ENCODE results near the gene VWCE. TPM values are rescaled to one million over a fixed set of nuclear protein-coding genes. Genes with fewer than 3 reads are reported as not detected.

Gene VWCE
- total and polyA plus RNA-seq, 11 donors, result 0.17 to 1.7 (median 0.66) TPM; not detected in 1

- 88 to 94% (median 93%) methylated on average over 7 to 15 of the region's 15 CpGs for WGBS, 4 donors
Measured at GRCh38 chr11:61337706-61338470, 42.8 kb upstream of the VWCE start.

GRCh38 chr11:61336171-61336935 lies 41.2 kb upstream of the VWCE start:
- peak overlapping the region in 7 of 12 donors; percentile 21 to 73 (median 51) for H3K27ac ChIP-seq
- peak; percentile 52 to 68 (median 53) for ATAC-seq
- TF ChIP-seq CTCF (IDR thresholded peaks at IDR 0.05) (peak; percentile 88 to 98 (median 95)), POLR2A (IDR thresholded peaks at IDR 0.05) (no peak)

More at GRCh38 chr11:61337706-61338470, 42.8 kb upstream of the VWCE start:
- ATAC-seq (no peak), DNase-seq (no peak)
- no peak for TF ChIP-seq POLR2A (IDR thresholded peaks at IDR 0.05)
- no peak for TF ChIP-seq CTCF (IDR thresholded peaks at IDR 0.05)
- intact Hi-C loops (cut with DNase I), result loop anchor here in 5 of 10 donors (2.0 to 10.0 kb wide), 2 partner anchors 47 to 297 kb away; no protein-coding TSS in a partner anchor
- Histone ChIP-seq H3K9me3 (no peaks in the 10 kb centered on the region), H3K27ac (no peak overlapping the region), H3K4me1 (peaks cover 0 to 23% (median 12%) of the 10 kb centered on the region in 12 donors), H3K4me3 (no peak overlapping the region), H3K36me3 (peaks cover 0 to 15% (median 5%) of the 10 kb centered on the region in 9 donors), H3K27me3 (no peaks in the 10 kb centered on the region)

GRCh38 chr11:61335355-61335710 lies 40.2 kb upstream of the VWCE start:
- H3K4me3 ChIP-seq, result no peak overlapping the region
- intact Hi-C loops (cut with DNase I), result loop anchor here in 2 of 10 donors (2.0 to 10.0 kb wide), 2 partner anchors 49 to 299 kb away; no protein-coding TSS in a partner anchor

More at GRCh38 chr11:61336171-61336935, 41.2 kb upstream of the VWCE start:
- Histone ChIP-seq H3K4me1 (peaks cover 0 to 32% (median 22%) of the 10 kb centered on the region in 12 donors), H3K4me3 (no peak overlapping the region), H3K9me3 (no peaks in the 10 kb centered on the region), H3K27me3 (no peaks in the 10 kb centered on the region), H3K36me3 (peaks cover 0 to 7% (median 0%) of the 10 kb centered on the region in 9 donors)
- DNase-seq, result peak; percentile 64 to 88 (median 81)
- 31 to 58% (median 32%) methylated on average over 4 to 8 of the region's 8 CpGs for WGBS, 4 donors
- intact Hi-C loops (cut with DNase I), result loop anchor here in 9 of 10 donors (1.0 to 10.0 kb wide), 3 partner anchors 48 to 298 kb away; no protein-coding TSS in a partner anchor

More at GRCh38 chr11:61335355-61335710, 40.2 kb upstream of the VWCE start:
- Histone ChIP-seq H3K9me3 (no peaks in the 10 kb centered on the region), H3K27me3 (no peaks in the 10 kb centered on the region), H3K27ac (peak overlapping the region in 3 of 12 donors; percentile 7 to 23 (median 18)), H3K4me1 (peaks cover 0 to 41% (median 31%) of the 10 kb centered on the region in 12 donors), H3K36me3 (peaks cover 0 to 11% (median 0%) of the 10 kb centered on the region in 9 donors)
- TF ChIP-seq CTCF (IDR thresholded peaks at IDR 0.05) (no peak), POLR2A (IDR thresholded peaks at IDR 0.05) (no peak)
- WGBS, 4 donors, result 80 to 85% (median 82%) methylated on average over 1 of the region's 1 CpG
- ATAC-seq (no peak), DNase-seq (no peak)

All from heart left ventricle (tissue), 16 donors.